ENCODE measurements around the gene MBTD1. TPM values are rescaled to one million over a fixed set of nuclear protein-coding genes. Genes with fewer than 3 reads are reported as not detected.
"Not testable (repeated sequence)": the region's sequence is repeated elsewhere in the genome, so short reads cannot be mapped to it uniquely, and the experiment has no call there.

Gene MBTD1
- 1 to 10 TPM; 8.8 to 9.9 TPM for total RNA-seq
- long read RNA-seq, donor 1, partial matches to known transcripts = 0 of 2 reads
- long read RNA-seq, donor 1, other reads (novel, unspliced or antisense) = 2 of 2 reads
- long read RNA-seq, donor 2 = 0 reads

DNA sequence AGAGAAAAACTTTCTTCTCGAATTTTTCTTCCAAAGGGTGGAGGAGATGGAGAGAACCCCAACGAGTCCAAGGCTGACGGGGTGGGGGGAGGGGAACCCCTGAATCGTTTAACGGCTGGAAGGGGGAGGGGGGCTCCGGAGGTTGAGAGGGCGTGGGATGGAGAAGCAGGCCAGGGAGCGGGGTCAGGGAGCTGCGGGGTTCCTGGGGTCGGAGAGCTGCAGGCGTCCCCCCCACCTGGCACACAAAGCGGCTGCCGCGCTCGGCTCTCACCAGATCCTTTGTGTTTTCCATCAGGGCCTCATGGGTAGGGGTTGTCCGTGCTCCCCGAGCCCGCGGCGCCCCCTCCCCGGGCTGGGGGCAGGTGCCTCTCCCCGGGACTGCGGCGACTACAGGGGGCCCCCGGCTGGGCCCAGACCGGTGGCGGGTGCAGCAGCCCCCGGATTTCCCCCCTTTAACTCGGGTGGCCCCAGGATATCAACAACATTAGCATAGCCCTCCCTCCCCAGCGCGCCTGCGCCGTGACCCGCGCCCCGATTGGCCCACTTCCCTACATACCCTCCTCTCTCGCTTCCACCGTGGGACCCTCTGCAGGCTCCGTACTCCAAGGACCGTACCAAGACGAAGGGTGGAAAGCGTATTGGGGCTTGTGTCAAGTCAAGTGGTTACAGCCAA is at the start of gene MBTD1:
Gene MBTD1, minus strand, starts transcription at position 486 of the 673 bp plus-strand sequence. CDS start 34,888 bp downstream, outside the sequence.
- intact Hi-C loops (cut with DNase I) = no loop called here
- DNase-seq (ENCODE audit: low spot score) = peak; percentile 98

- intact Hi-C loops (cut with DNase I) = no loop called here
- no peak for DNase-seq (ENCODE audit: low spot score)
Observed at GRCh38 chr17:51305182-51305581, 45.3 kb upstream of the MBTD1 start.

DNA sequence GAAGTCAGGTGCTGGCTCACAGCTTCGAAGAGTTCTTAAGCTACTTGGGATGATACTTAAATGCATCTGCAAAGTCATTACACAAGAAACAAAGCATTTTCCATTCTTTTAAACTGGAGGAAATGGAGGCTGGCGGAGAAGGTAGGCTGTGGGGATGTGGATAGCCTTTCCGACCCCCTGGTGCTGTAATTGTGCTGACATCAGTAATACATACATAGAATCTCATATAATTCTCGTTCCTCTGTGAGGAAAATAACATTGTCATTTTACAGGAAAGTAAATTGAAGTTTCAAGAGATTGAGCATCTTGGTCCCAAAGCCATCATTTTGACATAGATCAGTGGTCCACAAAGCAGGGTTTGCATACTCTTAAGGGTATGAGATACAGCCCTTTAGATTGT is 40.0 kb upstream of the MBTD1 start:
- intact Hi-C loops (cut with DNase I) = no loop called here

GRCh38 chr17:51298508-51299371 is 38.9 kb upstream of the MBTD1 start:
- intact Hi-C loops (cut with DNase I) = no loop called here

More for the DNA sequence above, 40.0 kb upstream of the MBTD1 start:
- no peak for DNase-seq (ENCODE audit: low spot score)

DNA sequence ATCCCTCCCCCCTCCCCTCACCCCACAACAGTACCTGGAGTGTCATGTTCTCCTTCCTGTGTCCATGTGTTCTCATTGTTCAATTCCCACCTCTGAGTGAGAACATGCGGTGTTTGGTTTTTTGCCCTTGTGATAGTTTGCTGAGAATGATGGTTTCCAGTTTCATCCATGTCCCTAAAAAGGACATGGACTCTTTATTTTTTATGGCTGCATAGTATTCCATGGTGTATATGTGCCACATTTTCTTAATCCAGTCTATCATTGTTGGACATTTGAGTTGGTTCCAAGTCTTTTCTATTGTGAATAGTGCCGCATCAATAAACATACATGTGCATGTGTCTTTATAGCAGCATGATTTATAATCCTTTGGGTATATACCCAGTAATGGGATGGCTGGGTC is 34.5 kb upstream of the MBTD1 start:
- intact Hi-C loops (cut with DNase I); DNase-seq (ENCODE audit: low spot score): not testable (repeated sequence)

More at GRCh38 chr17:51298508-51299371, 38.9 kb upstream of the MBTD1 start:
- no peak for DNase-seq (ENCODE audit: low spot score)

DNA sequence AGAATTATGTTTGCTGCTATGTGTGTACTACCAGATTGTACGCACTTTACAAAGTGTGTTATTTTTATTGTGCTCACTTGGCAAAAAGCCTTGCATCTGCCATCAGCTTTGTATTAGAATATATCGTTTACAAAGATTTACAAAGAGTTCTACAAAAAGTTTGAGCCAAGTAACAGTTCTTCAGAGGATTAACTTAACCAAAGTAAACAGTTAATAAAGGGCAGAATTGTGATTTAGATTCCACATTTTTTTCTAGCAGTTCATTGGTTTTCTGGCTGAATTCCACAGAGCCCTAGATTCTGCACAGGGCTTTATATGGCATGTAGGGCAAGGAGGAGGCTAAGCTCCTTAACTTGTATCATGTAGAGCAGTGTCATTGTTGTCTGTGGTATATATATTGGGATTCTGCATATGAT is 29.9 kb upstream of the MBTD1 start:
- no peak for DNase-seq (ENCODE audit: low spot score)
- intact Hi-C loops (cut with DNase I) = no loop called here

GRCh38 chr17:51287412-51287811 is 27.6 kb upstream of the MBTD1 start:
- no peak for DNase-seq (ENCODE audit: low spot score)
- intact Hi-C loops (cut with DNase I) = no loop called here

GRCh38 chr17:51279183-51279582 is 19.3 kb upstream of the MBTD1 start:
- intact Hi-C loops (cut with DNase I) = no loop called here
- DNase-seq (ENCODE audit: low spot score) = no peak

DNA sequence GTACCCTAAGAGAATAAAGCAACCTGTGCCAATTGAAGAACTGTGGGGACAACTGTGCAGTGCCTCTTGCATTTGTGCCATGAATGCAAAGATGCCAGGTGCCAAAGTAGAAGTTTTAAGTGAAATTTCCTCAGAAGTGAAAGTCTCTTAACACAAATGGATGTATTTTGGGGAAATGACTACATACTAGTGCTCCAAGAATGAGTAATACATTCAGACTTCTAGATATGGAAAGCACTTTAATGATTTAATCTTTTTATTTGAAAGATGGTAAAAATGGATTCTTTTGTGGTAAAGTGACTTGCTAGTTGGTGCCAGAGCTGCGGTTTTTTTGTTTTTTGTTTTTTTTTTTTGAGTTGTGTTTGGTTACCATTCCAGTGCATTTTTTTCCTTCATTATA is 15.5 kb upstream of the MBTD1 start:
- intact Hi-C loops (cut with DNase I) = no loop called here
- no peak for DNase-seq (ENCODE audit: low spot score)

- DNase-seq (ENCODE audit: low spot score) = no peak
Observed at GRCh38 chr17:51272812-51273211, 13.0 kb upstream of the MBTD1 start.

GRCh38 chr17:51270636-51271035 is 10.8 kb upstream of the MBTD1 start:
- no peak for DNase-seq (ENCODE audit: low spot score)
- intact Hi-C loops (cut with DNase I) = no loop called here

More at GRCh38 chr17:51272812-51273211, 13.0 kb upstream of the MBTD1 start:
- intact Hi-C loops (cut with DNase I) = no loop called here

DNA sequence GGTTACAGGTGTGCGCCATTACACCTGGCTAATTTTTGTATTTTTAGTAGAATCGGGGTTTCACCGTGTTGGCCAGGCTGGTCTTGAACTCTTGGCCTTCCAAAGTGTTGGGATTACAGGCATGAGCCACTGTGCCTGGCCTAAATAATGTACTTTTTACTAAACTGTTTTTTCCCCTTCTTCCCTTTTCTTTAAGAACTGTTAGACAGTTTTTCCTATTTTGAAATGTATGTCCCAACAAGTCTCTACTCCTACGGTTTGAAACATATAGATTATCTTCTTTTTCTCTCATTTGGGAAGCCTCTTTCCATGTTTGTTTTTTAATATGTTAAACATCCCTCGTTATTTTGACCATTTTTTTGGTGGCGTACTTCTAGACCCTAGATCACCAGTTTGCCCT is 10.1 kb upstream of the MBTD1 start:
- intact Hi-C loops (cut with DNase I) = no loop called here
- no peak for DNase-seq (ENCODE audit: low spot score)

- intact Hi-C loops (cut with DNase I); DNase-seq (ENCODE audit: low spot score): not testable (repeated sequence)
Observed at GRCh38 chr17:51264466-51264865, 4.6 kb upstream of the MBTD1 start.

- intact Hi-C loops (cut with DNase I) = no loop called here
- DNase-seq (ENCODE audit: low spot score) = no peak
Observed at GRCh38 chr17:51263006-51263405, 3.2 kb upstream of the MBTD1 start.

DNA sequence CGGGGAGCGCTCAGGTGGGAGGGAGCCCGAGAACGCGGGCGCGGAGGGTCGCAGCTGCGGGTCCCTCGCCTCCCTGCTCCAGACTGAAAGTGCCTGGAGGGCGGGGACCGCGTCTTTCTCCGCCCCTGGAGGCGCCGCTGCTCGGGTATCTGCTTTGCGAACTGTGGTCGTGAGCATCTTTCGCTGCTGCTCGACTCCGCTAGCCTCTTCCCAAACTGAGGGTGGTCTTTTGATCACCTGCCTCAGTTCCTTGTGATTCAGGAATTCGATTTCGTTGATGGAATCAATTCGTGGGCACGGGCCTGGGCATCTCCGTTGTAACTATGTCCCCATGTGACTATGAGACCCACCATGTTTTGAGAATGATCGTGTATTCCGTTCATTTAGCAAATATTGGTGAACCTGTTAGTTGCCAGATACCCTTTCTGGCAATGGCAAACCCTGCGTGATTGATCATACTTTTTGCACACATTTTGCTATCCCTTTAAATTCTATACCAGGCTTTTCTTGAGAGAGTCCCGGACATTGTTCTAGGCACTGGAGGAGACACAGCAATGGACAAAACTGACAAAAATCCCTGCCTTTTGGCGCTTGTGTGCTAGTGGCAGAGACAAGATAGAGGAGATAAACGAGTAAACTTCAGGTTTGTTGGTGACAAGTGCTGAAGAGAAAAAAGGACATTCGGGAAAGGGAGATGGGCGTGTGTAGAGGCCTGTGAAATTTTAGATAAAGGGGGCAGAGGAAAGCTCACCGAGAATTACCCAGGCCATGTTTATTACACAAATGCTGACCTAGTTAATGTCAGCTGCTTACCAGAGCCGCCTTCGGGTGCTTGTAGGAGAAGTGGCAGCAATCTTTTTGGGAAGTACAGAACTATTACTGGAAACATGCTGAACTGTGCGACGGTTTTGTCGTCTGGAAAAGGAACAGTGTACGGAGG is 1.4 kb upstream of the MBTD1 start:
- intact Hi-C loops (cut with DNase I) = no loop called here
- DNase-seq (ENCODE audit: low spot score) = no peak

DNA sequence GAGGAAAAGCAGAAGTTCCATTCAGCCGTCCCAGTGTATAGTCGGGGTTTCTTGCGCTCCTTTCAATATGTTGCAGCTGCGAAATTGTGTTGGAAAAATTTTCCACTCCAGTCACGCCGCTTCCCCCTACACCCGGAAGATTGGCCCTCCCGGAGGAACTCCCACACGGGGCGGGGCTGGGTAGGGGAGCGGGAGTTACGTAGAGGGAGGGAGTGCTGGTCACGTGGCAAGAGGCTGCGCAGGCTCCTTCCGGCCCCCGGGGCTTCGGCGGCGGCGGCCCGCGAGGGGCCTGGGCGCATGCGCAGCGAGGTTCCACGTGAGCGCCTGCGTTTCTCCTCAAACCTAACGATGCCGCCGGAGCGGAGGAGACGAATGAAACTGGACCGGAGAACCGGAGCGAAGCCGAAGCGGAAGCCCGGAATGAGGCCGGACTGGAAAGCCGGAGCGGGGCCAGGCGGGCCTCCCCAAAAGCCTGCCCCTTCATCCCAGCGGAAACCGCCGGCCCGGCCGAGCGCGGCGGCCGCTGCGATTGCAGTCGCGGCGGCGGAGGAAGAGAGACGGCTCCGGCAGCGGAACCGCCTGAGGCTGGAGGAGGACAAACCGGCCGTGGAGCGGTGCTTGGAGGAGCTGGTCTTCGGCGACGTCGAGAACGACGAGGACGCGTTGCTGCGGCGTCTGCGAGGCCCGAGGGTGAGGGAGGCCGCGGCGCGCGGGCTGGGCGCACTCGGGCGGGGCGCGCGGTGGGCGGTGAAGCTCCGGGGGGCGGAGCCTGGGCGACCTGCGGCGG is 581 bp upstream of the MBTD1 start, which contains the start of gene UTP18:
Gene UTP18, plus strand, starts transcription at position 310 of the 787 bp plus-strand sequence. Its CDS starts 39 bp downstream, at position 349.
- peak; percentile 99 for DNase-seq (ENCODE audit: low spot score)
- intact Hi-C loops (cut with DNase I) = no loop called here

GRCh38 chr17:51258756-51259563 is 889 bp downstream of the MBTD1 start:
- intact Hi-C loops (cut with DNase I) = no loop called here
- no peak for DNase-seq (ENCODE audit: low spot score)
